GM20000 (cell line): ENCODE measurements around the gene PNPLA7.

Source experiments
- DNase-seq: peaks from one replicate; pipeline ENCODE4 v3.0.0; 2012; ENCODE audit warnings: low spot score
- CTCF ChIP-seq: IDR thresholded peaks from 2 replicates; pipeline ENCODE4 v1.5.1; 2012; ENCODE audit warnings: mild to moderate bottlenecking, control low read depth; ENCODE audit errors: extremely low read depth, missing control alignments

The PNPLA7 gene

GRCh38 chr9:137445275-137445807 is 104.9 kb downstream of the PNPLA7 start:
- peak; percentile 89 for DNase-seq
- peak; percentile 91 for TF ChIP-seq CTCF

- no peak for TF ChIP-seq CTCF
- no peak for DNase-seq
Observed at GRCh38 chr9:137444106-137444790, 106.0 kb downstream of the PNPLA7 start.

- DNase-seq = no peak
- no peak for TF ChIP-seq CTCF
Observed at GRCh38 chr9:137441935-137442321, 108.3 kb downstream of the PNPLA7 start.

GRCh38 chr9:137441289-137441934 is 108.8 kb downstream of the PNPLA7 start, which contains the start of gene ENTPD8:
Gene ENTPD8 (minus strand): TSS chr9:137441357. CDS start chr9:137438285, 3,072 bp downstream.
- peak; percentile 71 for DNase-seq
- TF ChIP-seq CTCF = no peak

DNA sequence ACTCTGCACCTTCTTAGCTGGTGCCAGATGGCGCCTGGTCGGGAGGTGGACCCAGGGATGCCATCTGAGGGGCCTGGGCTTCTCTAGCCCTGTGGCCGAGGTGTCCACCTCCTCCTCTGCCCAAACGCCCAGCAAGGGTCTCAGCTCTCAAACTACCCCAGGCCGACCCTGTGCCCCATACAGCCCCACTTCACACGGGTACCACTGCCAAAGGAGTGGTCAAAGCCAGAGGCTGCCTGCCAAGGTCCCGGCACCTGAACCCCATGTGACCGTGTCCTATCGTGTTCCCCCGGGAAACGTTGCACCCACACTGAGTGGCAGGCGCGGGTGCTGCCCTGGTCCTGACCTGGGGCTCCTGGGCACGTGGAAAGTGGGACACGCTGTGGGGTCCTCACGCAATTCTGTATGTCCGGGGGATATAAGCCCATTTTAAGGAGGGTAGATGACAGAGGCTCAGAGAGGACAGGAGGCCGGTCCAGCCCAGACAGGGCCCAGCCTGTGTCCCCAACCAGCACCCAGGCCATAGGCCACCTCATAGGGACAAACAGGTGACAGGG is 111.0 kb downstream of the PNPLA7 start:
- no peak for DNase-seq
- TF ChIP-seq CTCF = no peak

DNA sequence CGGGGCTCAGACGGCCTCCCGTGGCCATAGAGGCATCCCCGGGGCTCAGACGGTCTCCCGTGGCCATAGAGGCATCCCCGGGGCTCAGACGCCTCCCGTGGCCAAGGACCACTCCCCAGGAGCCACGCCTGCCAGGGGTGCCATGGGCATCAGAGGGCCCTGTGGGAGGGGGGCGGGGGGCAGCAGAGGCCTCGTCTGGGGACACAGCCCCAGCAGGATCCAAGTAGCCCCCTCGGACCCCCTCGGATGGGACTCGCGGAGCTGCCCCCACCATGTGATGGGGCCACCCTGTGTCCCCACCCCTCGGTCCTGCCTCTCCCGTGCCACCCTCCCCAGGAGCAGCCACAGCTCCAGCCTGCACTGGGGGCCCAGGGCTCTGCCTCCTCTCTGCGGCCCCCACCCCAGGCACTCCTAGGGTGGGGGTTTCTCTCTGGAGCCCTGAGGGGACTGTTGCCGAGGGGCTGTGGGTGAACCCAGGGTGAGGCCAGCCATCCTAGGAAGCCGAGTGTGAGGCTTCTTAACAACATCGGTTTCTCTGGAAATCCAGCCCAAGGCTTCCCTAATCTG is 111.5 kb downstream of the PNPLA7 start:
- no peak for TF ChIP-seq CTCF
- no peak for DNase-seq
